Measurements from ENCODE around the gene TACR1. TPM values are rescaled to one million over a fixed set of nuclear protein-coding genes. Genes with fewer than 3 reads are reported as not detected.

Gene TACR1
- total and polyA plus RNA-seq, 2 donors (not counting 1 experiment from before 2014, with no cell fraction given) = 0.01 to 0.05 TPM

DNA sequence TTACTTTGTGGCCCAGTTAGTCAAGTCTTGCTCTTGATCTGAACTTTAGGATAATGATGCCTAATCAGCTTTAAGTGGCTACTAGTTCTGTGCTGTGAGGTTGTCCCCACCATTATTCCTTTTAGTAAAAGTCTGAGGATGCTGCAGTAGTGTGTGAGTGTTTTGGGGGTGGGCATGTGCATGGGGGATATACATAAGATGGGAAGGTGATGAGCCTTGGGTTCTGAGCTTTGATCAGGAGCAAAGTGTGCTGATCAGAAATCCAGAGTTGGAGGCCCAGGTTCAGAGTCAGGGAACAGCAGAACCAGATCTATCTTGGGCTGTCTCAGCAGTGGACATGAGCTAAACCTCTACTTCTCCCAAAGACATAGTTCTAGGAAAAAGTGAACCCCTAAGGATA is 174.1 kb downstream of the TACR1 start:
- CTCF ChIA-PET = no interaction called here
- DNase-seq (no peak), ATAC-seq (ENCODE audit: low read depth) (no peak)
- no peak overlapping the region for H3K4me3 Mint-ChIP-seq
- no peaks in the 10 kb centered on the region for H3K27me3 Mint-ChIP-seq
- POLR2A ChIA-PET = no interaction called here
- no peaks in the 10 kb centered on the region for H4K20me1 ChIP-seq (ENCODE audit: control insufficient read depth, insufficient read depth, low read length, poor library complexity, severe bottlenecking)
- intact Hi-C loops (cut with micrococcal nuclease) = no loop called here
- TF ChIP-seq EZH2 (IDR thresholded peaks at IDR 0.05; ENCODE audit: borderline replicate concordance, insufficient read depth, low read depth, low read length, poor library complexity, severe bottlenecking) = no peak
- TF ChIP-seq CTCF (IDR thresholded peaks at IDR 0.05) = no peak
- no peak overlapping the region for H3K4me3 ChIP-seq (ENCODE audit: control extremely low read depth in 1 of 5, extremely low read depth in 1 of 5, insufficient read depth in 1 of 5, low read depth in 2 of 5, low read length in 4 of 5)
- H3K9me3 ChIP-seq (ENCODE audit: control extremely low read depth in 1 of 3, control insufficient read depth in 2 of 3, insufficient read depth in 1 of 3, low read length in 2 of 3) = no peaks in the 10 kb centered on the region
- no peak overlapping the region for H3K27ac Mint-ChIP-seq
- H3K4me1 ChIP-seq (ENCODE audit: control insufficient read depth in 2 of 2, insufficient read depth in 2 of 2, low read length in 2 of 2) = no peaks in the 10 kb centered on the region
- H3K36me3 ChIP-seq (replicated peaks in 1 of 2; ENCODE audit: control extremely low read depth in 1 of 2, control insufficient read depth in 1 of 2, extremely low read depth in 1 of 2, insufficient read depth in 2 of 2, low read length in 1 of 2) = no peaks in the 10 kb centered on the region
- H3K4me1 Mint-ChIP-seq = no peaks in the 10 kb centered on the region
- H3K9me3 Mint-ChIP-seq (ENCODE audit: insufficient read depth) = no peaks in the 10 kb centered on the region
- no peak overlapping the region for H2AFZ ChIP-seq (ENCODE audit: insufficient read depth, low read depth, low read length, poor library complexity, severe bottlenecking)
- H3K4me2 ChIP-seq (replicated peaks; ENCODE audit: low read depth, low read length, poor library complexity, severe bottlenecking) = no peak overlapping the region
- H3K79me2 ChIP-seq (ENCODE audit: control insufficient read depth, insufficient read depth, low read length) = no peaks in the 10 kb centered on the region
- no peak overlapping the region for H3K27ac ChIP-seq (ENCODE audit: low read length in 2 of 2)
- H3K27me3 ChIP-seq (replicated peaks in 1 of 4; ENCODE audit: control extremely low read depth in 1 of 4, control insufficient read depth in 3 of 4, insufficient read depth in 4 of 4, low read length in 3 of 4) = no peaks in the 10 kb centered on the region
- no peak overlapping the region for H3K9ac ChIP-seq (ENCODE audit: low read length)

- Histone ChIP-seq H4K20me1 (ENCODE audit: control insufficient read depth, insufficient read depth, low read length, poor library complexity, severe bottlenecking) (no peaks in the 10 kb centered on the region), H3K4me2 (replicated peaks; ENCODE audit: low read depth, low read length, poor library complexity, severe bottlenecking) (no peak overlapping the region), H3K27me3 (replicated peaks in 1 of 4; ENCODE audit: control extremely low read depth in 1 of 4, control insufficient read depth in 3 of 4, insufficient read depth in 4 of 4, low read length in 3 of 4) (no peaks in the 10 kb centered on the region), H3K4me3 (ENCODE audit: control extremely low read depth in 1 of 5, extremely low read depth in 1 of 5, insufficient read depth in 1 of 5, low read depth in 2 of 5, low read length in 4 of 5) (no peak overlapping the region), H3K4me1 (ENCODE audit: control insufficient read depth in 2 of 2, insufficient read depth in 2 of 2, low read length in 2 of 2) (no peaks in the 10 kb centered on the region), H2AFZ (ENCODE audit: insufficient read depth, low read depth, low read length, poor library complexity, severe bottlenecking) (no peak overlapping the region), H3K9ac (ENCODE audit: low read length) (no peak overlapping the region), H3K27ac (ENCODE audit: low read length in 2 of 2) (no peak overlapping the region), H3K9me3 (ENCODE audit: control extremely low read depth in 1 of 3, control insufficient read depth in 2 of 3, insufficient read depth in 1 of 3, low read length in 2 of 3) (no peaks in the 10 kb centered on the region), H3K36me3 (replicated peaks in 1 of 2; ENCODE audit: control extremely low read depth in 1 of 2, control insufficient read depth in 1 of 2, extremely low read depth in 1 of 2, insufficient read depth in 2 of 2, low read length in 1 of 2) (no peaks in the 10 kb centered on the region), H3K79me2 (ENCODE audit: control insufficient read depth, insufficient read depth, low read length) (no peaks in the 10 kb centered on the region)
- ChIA-PET CTCF (no interaction called here), POLR2A (no interaction called here)
- H3K4me1 Mint-ChIP-seq = no peaks in the 10 kb centered on the region
- H3K27me3 Mint-ChIP-seq = no peaks in the 10 kb centered on the region
- TF ChIP-seq CTCF (IDR thresholded peaks at IDR 0.05) (no peak), EZH2 (IDR thresholded peaks at IDR 0.05; ENCODE audit: borderline replicate concordance, insufficient read depth, low read depth, low read length, poor library complexity, severe bottlenecking) (no peak)
- H3K27ac Mint-ChIP-seq = no peak overlapping the region
- ATAC-seq (ENCODE audit: low read depth) = no peak
- whole genome bisulfite sequencing (ENCODE audit: insufficient coverage) = 100% methylated on average over 2 of the region's 3 CpGs
- intact Hi-C loops (cut with micrococcal nuclease) = no loop called here
- no peak for DNase-seq
- no peak overlapping the region for H3K4me3 Mint-ChIP-seq
- no peaks in the 10 kb centered on the region for H3K9me3 Mint-ChIP-seq (ENCODE audit: insufficient read depth)
Measured at GRCh38 chr2:75023666-75024455, 175.5 kb downstream of the TACR1 start.

Data from B cell (primary cell).